Cerebellar cortex (tissue), 1 donor: ENCODE measurements around the gene SLC9A4.

Experiments
- DNase-seq: peaks from one replicate; pipeline ENCODE4 v3.0.0-alpha.2; 2015; ENCODE audit warnings: low spot score

Gene SLC9A4, protein sequence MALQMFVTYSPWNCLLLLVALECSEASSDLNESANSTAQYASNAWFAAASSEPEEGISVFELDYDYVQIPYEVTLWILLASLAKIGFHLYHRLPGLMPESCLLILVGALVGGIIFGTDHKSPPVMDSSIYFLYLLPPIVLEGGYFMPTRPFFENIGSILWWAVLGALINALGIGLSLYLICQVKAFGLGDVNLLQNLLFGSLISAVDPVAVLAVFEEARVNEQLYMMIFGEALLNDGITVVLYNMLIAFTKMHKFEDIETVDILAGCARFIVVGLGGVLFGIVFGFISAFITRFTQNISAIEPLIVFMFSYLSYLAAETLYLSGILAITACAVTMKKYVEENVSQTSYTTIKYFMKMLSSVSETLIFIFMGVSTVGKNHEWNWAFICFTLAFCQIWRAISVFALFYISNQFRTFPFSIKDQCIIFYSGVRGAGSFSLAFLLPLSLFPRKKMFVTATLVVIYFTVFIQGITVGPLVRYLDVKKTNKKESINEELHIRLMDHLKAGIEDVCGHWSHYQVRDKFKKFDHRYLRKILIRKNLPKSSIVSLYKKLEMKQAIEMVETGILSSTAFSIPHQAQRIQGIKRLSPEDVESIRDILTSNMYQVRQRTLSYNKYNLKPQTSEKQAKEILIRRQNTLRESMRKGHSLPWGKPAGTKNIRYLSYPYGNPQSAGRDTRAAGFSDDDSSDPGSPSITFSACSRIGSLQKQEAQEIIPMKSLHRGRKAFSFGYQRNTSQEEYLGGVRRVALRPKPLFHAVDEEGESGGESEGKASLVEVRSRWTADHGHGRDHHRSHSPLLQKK

DNA sequence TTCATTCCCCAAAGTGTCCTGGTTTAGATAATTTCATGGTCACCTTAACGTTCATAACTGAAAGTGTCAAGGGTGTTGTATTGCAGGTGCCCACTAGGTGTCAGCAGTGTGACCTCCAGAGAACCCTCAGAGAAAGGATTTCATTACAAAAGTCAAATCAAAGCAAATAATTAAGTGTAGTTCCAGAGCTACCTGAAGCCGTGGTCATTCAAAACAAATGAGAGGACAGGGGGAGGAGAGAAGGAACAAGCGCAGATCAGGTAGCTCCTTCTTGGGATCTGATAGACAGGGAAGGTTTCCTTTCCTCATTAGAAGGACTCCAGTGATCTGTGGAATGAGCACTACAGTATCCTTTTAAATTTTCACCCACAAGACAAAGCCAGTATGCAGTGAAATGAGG is at the start of gene SLC9A4:
Gene SLC9A4, plus strand, starts transcription at position 207 of the 400 bp plus-strand sequence. CDS start 534 bp downstream, outside the sequence.
- DNase-seq, result peak; percentile 33

DNA sequence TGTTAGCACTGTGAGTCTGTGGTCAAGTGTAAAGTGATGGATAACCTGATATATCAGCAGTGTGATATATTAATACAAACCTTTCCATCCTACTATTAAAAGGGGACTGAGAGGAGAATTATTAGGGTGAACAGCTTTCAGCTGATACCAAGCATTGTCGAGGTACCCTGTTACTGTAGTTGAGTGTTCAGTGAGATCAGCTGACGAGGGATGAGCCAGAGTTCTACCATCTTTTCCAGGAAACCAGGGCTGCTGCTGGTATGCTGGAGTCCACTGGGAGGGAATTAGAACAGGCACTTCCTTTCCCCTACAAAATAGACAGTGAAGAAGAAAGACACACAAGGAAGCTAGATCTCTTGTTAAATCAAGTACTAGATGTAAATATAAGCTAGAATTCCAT is 49.7 kb upstream of the SLC9A4 start:
- DNase-seq, result no peak

DNA sequence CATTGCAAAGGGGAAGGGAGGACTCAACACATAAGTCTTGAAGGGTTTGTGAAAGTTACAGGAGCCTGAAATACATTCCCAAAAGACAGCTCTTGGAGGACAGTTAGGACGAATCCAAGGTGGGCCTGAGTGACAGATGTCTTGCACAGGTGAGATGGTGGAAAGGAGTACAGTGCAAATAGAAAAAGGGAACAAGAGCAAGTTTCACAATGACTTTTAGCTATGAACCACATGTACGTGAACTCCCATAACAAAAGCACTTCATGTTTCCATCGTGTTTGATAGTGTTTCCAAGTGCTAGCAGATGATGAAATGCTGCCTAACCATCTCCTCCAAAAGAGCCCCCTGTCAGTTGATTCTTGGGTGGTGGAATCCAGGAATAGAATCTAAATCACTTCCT is 48.3 kb upstream of the SLC9A4 start:
- DNase-seq, result no peak

DNA sequence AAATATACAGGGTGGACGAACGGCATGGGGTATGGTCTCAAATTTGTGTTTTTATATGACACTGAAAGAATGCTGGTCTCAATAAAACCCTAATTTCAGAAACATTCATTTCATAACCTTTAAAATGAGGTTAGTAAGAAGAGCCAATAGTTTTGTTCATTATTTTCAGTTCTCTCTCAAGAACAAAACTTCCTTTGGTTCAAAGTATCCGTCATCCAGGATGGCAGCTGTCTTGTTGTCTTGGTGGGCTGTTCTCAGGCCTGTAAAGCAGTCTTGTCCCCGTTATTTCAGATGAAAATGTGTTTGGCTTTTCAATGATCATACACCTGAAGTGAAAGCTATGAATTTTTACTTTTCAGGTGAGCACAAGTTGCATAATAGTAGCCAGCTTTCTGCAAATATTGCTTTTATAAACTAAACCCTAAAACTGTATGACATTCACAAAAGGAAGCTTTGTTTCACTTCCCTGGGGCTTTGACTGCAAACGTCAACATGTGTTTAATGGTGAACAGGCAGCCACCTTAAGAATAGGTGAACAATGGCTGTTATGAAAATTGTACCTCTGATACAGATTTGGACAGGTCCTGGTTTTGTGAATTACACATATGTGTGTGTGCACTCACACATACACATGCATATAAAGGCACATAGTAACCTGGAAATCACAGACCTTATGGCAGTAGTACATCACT is 47.4 kb upstream of the SLC9A4 start:
- no peak for DNase-seq

DNA sequence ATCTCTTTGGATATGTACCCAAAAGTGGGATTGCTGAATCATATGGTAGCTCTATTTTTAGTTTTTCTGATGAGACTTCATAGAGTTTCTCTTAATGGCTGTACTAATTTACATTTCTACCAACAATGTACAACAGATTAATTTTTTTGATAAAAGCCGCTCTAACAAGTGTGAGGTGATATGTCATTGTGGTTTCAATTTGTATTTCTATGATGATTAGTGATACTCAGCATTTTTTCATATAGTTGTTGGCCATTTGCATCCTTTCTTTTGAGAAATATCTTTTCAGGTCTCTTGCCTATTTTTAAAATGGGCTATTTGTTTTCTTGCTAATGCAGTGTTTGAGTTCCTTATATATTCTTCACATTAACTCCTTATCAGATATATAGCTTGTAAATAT is 45.8 kb upstream of the SLC9A4 start:
- no peak for DNase-seq

DNA sequence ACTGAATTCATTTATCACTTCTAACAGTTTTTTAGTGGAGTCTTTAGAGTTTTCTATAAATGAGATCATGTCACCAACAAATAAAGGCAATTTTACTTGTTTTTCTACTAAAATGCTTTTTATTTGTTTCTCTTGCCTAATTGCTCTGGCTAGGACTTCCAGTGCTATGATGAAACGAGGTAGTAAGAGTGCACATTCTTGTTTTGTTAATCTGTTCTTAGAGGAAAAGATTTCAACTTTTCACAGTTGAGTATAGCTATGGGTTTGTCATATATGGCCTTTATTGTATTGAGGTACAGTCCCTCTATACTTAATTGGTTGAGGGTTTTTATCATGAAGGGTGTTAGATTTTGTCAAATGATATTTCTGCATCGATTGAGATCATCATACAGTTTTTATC is 44.5 kb upstream of the SLC9A4 start:
- no peak for DNase-seq

DNA sequence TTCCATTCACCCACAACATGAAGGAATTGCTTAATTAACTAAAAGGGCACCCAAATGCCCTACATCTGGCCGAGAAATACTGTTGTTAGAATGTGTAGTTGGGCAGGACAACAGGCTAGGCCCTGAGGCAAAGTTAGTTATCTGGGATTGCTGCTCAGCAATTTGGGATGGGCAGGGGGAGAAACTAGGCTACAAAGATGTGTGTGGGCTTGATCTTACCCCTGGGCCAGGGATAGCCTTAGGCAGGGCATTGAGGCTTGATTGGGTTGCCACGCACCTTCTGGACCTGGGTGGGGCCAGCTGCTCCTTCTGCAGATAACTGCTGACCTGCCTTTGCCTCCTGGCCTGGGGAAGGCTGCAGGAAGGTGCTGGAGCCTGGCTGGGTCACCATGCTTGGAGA is 40.6 kb upstream of the SLC9A4 start:
- DNase-seq, result no peak

DNA sequence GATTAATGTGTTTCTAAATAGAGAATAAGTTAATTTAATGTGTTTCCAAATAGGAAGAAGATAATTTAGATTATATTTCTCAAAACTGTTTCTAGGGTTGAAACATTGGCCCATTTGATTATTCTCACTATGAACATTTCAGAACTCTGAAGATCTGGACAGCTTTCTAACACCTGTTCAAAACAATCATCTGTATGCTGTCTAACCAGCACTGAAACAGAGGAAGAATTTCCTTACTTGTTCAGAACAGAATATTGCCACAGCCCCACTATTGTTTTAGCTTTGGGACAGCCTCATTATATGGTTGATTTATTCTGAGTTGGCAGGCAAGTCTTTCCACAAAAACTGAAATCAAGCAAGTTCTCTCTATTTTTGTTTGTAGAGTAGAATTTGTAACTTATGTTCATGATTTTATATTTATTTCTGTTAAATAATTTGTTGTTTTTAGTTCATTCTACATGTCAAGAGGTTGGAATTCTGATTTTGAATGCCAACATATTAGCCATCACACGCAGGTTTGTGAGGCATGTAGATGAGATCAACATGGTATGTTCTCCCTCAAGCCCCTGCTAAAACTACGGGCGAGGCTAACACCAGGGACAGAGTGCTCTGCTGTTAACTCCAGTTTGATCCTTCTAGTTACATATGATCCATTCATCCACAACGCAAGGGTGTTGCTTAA is 38.9 kb upstream of the SLC9A4 start:
- no peak for DNase-seq

DNA sequence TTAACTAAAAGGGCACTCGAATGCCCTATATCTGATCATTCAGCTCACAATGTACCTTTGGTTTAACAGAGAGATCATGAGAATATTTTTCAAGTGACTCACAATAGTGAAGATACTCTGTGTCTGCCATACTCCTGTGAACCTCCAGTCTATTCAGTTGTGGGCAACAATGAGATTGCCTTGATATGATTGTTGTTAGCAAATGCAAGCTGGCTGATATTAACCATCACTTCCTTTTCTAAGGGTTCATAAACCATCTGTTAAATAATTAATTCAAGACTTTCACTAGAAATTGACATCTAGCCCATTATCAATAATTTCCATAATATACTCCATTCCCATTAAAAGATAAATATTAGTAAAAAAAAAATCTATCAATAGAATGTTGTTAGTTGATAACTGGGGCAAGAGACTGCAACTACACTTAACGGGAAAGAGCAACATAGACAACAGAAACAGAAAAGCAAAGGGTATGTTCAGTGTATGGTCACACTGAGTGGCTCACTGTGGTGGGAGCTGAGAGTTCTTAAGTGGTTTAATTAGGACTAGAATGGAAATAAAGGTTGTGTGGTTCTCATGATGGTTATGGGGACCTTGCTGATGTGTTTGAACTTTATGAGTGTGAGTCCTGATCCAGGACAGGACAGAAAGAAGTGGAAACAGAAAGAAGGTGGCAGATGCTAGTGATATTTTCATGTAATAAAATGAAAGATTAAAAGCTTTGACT is 38.2 kb upstream of the SLC9A4 start:
- DNase-seq, result no peak

DNA sequence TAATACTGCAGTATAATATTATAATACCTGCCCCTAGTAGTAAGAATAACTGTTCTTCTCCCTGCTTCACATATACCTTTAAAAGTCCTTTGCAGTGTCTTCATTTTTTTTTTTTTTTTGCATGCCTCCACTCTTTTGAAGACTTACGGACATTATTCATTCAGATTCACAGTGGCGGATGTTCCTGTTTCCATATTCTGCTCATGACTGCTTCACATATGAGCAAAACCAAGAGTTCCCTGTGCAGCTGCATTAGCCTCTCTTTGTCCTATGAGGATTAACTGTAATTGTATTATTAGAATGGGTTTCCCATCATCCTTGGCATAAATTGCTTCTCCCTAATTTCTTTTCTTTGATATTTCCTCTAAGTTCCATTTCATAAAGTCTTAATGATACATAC is 37.3 kb upstream of the SLC9A4 start:
- no peak for DNase-seq

DNA sequence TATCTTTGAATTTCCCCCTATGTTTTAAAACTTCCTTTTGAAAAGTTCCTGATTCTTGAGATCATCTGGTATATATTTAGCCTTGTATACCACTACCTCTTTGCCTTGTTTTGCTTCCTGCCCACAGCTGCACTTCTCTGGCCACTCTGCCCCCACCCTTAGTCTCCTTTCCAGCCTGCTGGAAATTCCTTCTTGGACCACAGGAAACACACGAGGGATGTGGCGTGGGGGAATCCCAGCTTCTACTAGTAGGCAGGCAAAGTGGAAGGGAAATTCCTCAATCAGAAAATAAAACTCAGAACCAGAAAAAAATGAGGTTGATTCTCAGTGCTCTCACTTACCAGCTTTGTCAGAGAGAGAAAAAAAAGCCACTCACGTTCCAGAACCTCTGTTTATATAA is 36.7 kb upstream of the SLC9A4 start:
- DNase-seq, result no peak

DNA sequence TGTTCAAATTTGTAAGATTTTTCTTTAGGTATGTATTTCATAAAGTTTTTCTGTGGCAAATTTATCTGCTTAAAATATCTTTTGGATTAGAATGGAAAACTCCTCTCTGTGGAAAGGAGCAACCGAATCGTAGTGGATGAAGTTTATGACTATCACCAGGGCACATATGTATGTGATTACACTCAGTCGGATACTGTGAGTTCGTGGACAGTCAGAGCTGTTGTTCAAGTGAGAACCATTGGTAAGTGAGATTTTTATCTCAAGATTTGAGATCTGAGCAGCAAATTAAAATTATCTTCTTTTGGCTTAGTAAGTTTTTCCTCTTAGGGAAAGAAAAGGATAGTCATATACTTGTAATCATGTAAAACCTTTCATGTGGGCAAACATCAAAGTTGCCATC is 35.9 kb upstream of the SLC9A4 start:
- DNase-seq, result no peak

DNA sequence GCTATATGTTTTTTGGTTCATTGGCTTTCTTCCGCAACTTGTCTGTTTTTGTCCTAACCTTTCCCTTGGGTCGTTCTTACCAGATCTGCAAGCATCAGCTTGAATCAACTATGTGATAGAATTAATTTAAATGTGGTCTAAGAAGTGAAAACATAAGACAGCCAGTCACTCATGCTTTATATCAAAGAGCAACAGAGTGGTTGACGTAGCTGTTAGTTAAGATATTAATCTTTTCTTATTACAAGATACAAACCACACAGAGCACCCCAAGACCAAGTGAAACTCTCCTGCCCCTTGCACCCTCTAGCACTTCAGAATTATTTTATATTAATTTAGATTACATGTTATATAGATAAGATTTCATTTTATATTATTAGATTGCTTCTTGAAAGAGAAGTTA is 34.9 kb upstream of the SLC9A4 start:
- DNase-seq, result no peak

DNA sequence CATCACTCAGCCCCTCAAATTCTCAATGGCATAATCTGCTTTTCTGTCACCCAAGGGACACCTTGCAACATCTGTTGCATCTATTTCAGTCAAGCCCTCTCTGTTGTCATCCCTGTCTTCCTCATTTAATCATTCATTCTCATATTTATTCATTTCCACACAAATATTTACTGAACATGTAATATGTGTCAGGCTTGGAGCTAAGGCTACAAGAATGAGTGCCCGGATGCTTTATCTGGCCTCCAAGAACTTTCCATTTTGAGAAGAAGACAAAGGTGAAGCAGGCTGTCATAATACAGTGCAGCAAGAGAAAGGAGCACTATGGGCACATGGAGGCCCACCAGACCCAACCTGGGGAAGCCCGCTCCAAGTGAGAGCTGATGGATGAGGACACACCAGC is 34.4 kb upstream of the SLC9A4 start:
- DNase-seq, result no peak

DNA sequence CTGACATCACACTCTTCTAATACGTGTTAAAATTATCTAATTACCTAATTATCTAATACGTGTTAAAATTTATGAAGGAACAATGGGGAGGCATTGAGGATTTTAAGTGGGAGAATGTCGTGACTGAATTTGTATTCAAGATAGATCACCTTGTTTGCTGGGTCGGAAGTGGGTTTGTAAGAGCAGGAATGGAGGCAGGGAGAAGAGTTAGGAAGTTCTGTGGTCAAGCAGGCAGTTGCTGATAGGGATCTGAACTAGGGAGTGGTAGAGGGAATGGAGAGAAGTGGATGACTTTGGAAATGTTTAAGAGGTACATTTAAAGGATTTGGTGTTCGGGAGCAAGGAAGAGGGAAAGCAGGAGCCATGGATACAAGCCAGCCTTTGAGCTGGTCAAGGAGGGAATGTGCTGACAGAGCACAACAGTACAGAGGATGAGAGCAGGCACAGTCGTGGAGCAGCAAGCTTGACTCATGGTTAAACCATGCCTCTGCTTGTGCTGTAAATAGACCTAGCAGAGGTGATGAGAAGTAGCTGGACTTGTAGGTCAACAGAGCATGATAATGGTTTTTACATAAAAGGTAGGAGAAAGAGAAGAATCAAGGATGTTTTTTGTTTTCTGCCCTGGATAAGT is 33.8 kb upstream of the SLC9A4 start:
- DNase-seq, result no peak

DNA sequence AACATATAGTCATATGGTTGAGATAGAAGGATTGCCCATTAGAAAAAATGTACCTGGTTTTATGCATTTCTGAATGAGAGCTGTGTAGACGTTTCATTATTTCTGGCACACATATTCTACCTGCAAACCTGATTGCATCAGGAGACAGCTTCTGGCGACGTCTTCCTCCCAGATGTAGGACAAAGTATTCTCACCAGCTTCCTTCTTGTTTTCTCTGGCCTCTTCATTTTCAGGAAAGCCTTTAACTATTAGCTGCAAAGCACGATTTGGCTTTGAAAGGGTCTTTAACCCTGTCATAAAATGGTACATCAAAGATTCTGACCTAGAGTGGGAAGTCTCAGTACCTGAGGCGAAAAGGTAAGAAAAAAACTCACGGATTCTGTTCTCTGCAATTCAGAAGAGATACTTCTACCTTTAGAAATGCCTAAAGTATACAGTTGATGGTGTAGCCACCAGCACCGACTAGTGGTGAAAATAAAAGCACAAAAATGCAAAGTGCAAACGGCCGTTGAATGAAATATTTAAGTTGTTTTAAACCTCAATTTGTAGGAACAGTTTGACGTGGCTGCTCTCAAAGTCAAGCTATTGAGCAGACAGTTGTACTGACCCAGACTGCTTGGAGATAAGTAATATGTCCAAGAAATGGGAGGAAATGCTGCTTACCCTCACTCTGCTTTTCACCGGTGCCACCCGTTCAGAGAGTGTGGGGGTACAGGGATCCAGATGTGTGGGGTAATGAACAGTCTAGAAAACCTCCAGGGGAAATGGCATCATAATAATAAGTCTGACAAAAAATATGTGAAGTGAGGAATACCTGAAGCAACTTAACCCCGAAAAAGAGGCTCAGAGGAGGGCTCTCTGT is 29.8 kb upstream of the SLC9A4 start:
- DNase-seq, result peak; percentile 2

DNA sequence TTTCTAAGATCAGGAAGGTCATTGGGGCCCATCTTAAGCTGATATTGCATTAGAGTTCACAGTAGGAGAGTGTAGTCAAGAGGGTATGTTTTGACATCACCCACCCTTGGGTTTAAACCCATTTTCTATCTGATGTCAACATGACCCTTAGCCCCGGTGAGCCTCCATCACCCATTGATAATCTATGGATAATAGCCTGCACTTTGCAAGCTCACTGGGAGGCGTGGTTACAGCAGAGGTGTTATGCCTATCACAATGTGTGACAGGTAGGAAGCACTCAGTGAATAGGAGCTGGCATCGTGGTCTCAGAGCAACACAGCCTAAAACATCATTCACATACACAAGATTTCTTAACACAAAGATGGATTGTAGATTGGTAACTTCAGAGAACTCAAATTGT is 28.8 kb upstream of the SLC9A4 start:
- DNase-seq, result no peak

DNA sequence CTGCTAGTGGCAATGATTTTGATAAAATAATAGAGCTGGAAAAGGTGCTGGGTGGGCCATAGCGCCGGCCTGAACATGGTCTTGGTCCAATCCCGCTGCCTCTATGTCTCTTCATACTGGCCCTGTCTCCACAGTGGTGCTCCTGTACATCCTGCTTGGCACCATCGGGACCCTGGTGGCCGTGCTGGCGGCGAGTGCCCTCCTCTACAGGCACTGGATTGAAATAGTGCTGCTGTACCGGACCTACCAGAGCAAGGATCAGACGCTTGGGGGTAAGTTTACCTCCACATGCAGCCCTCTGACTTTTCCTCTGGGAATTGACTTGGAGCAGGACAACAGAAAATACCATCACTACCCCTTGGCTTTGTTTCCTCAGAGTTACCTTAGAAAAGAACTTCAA is 26.1 kb upstream of the SLC9A4 start:
- no peak for DNase-seq

DNA sequence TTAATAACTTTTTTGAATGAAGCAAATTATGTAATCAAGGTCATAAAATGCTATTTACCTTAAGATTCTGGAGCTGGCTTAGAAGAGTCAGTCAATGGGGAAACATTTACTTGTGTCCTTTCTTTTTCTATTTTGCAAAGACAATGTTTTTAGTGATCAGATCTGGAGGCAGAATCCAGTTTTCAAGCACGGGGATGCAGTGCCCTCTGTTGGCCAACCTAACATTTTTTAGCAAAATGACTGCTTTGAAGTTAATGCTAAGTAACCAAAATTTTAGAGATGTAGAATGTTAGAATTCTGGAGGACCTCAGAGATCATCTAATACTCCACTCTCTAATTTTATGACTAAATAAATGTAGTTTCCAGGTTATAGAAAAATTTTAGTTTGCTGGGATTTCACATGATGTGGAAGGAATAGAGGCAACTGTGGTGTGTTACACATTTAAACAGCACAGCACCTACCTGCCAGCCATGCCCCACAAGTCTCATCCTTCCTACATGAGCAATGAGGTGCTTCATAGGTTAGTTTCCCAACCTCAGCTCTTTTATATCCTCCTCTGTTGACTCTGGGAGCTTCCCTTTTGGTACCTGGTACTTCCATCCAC is 23.6 kb upstream of the SLC9A4 start:
- DNase-seq, result peak; percentile 16

DNA sequence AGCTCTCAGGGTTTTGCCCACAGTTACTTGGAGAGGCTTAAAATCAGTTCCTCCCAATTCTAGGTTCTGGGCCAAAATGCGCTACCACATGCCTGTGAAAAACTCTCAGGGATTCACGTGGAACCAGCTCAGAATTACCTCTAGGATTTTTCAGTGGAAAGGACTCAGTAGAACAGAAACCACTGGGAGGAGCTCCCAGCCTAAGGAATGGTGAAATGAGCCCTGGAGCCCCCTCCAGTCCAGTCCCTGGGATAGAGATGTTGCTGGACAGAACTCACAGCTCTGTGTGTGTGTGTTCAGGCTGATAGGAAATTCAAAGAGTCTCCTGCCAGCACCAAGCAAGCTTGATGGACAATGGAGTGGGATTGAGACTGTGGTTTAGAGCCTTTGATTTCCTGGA is 21.1 kb upstream of the SLC9A4 start:
- DNase-seq, result no peak
